GM19035 (cell line): Measurements from ENCODE around the gene CHRM5.

Experiments
- ATAC-seq: cut with Tn5 transposase; IDR thresholded peaks from one replicate; pipeline ENCODE4 v1.9.1; 2021; ENCODE audit not compliant: unreplicated experiment

The CHRM5 gene

DNA sequence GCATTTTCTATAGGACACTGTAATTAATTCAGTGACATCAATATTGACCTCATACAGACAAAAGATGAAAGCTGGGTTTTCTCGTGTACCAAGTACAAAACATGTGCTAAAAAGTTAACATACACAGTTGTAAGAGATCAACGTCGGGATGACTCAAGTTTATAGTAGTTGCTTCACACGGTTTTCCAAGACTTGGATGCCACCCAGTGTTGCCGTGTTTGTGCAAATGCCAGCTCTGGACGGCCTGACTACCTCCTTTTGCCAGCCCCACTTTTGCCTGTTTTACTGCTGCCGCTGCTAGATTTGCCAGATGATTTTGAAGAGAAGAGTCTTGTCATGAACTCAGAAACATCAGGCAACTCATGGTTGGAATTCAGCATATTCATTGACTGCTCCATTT lies 115.8 kb downstream of the CHRM5 start:
- no peak for ATAC-seq

DNA sequence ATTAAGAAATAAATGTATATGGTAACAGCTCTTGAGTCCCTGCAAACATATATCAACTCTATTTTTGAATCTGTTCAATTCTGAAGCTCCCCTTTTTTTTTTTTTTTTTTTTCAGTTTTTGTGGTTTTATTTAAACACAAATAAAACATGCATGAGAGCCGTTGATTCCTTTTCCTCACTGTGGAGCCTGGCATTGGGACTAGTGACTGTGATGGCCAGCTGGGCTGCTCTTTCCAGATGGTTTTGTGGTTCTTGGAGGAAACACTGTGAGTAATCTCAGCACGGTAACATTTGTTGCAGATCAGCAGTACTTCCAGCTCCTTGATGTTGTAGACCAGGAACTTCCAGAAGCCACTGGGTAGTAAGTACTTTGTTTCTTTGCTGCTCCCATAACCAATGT lies 117.4 kb downstream of the CHRM5 start:
- ATAC-seq = no peak

DNA sequence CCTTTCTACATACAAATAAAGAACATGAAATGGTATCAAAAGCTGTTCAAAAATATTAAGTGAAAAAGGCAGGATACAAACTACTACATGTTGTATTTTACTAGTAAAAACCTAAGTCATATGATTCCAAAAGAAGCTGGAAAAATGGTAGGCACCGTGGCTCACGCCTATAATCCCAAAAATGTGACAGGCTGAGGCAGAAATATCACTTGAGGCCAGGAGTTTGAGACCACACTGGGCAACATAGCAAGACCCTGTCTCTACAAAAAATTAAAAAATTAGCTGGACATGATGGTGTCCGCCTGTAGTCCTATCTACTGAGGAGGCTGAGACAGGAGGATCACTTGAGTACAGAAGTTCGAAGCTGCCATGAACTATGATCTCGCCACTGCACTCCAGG lies 131.6 kb downstream of the CHRM5 start:
- no peak for ATAC-seq

DNA sequence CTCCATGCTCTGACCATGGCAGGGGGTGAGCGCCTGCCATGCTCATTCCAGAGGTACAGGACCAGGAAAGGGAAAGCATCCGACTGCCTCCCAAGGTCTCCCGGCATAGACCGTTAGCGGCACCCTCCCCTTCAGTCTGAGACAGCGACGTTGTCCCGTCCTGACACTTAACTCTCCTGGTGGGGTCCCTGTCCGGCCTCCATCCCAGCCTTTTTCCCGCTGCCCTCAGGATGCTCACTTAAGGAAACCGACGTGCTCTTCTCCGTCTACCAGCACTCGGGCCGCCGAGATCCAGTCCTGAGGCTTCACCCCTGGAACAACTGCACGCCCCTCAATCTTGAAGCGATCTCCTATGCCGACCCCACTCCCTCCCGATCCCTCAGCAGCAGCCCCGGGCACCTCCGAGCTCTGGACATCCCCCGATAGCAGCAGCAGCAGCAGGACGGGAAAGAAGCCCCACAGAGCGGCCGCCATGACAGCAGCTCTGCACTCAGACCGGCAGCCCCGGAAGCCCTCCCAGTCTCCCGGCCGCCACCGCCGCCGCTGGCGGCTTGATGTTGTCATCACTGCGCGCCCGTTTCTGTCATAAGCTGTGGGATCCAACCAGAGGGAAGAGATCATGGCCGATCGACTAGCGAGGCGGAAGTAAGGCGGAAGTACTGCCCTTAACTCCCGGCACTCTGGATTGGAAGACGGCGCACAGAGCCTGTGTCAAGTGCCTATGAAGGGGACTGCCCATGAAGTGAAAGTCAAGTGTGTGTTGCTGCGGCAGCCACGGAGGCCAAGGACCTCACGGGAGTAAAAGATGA lies 133.3 kb downstream of the CHRM5 start, which contains the start of the genes EMC7 and PGBD4:
TSS of gene EMC7 (minus strand) at position 497 of the 809 bp plus-strand sequence. CDS start at position 474, 23 bp downstream.
TSS of gene PGBD4 (plus strand) at position 718 of the 809 bp plus-strand sequence. CDS start 449 bp downstream, outside the sequence.
- peak; percentile 97 for ATAC-seq

DNA sequence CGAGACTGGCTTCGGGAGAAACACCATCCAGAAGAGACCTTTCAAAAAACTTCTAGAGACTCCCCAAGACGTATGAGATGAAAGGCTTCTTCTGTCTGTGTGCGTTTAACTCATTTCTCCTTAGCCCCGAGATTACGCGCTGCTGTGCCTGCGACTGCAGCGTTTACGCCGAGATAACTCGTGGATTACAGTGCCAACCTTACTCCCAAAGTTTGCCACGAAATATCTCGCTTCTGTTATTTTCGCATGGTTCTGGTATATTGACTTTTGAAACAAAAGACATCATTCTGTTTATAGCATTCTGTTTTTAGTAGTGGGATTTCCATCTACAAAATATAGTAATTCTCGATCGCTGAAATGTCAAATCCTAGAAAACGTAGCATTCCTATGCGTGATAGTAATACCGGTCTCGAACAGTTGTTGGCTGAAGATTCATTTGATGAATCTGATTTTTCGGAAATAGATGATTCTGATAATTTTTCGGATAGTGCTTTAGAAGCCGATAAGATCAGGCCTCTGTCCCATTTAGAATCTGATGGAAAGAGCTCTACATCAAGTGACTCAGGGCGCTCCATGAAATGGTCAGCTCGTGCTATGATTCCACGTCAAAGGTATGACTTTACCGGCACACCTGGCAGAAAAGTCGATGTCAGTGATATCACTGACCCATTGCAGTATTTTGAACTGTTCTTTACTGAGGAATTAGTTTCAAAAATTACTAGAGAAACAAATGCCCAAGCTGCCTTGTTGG lies 134.1 kb downstream of the CHRM5 start:
- ATAC-seq = no peak

DNA sequence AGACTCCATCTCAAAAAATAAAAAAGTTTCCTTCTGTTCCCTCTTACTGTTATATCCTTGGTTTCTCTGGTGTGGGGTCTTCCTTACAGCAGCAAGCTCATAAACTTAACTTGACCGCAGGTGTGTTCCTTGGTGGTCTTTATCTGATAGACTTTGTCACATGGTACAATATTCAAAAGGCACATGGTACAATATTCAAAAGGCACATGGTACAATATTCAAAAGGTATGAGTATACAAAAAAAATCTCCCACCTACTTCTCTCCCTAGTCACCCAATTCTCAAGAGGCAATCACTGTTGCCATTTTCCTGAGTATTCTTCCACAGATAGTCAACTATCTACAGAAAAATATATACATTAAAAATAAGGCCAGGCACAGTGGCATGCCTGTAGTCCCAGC lies 138.1 kb downstream of the CHRM5 start:
- no peak for ATAC-seq

DNA sequence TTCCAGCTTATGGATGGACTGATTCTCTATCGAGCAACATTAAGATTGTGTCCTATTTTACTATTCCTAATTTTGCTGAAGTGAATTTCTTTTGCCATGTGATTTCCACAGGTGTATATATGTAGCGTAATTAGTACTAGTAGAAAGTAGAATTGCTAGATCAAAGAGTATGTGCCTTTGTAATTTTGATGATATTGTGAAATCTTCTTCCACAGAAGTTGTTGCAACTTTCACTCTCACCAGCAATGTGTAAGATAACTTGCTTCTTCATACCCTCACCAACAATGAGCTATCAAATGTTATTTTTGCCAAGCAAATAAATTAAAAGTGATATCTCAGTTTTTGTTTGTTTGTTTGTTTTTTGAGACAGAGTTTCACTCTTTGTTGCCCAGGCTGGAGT lies 139.0 kb downstream of the CHRM5 start:
- no peak for ATAC-seq

DNA sequence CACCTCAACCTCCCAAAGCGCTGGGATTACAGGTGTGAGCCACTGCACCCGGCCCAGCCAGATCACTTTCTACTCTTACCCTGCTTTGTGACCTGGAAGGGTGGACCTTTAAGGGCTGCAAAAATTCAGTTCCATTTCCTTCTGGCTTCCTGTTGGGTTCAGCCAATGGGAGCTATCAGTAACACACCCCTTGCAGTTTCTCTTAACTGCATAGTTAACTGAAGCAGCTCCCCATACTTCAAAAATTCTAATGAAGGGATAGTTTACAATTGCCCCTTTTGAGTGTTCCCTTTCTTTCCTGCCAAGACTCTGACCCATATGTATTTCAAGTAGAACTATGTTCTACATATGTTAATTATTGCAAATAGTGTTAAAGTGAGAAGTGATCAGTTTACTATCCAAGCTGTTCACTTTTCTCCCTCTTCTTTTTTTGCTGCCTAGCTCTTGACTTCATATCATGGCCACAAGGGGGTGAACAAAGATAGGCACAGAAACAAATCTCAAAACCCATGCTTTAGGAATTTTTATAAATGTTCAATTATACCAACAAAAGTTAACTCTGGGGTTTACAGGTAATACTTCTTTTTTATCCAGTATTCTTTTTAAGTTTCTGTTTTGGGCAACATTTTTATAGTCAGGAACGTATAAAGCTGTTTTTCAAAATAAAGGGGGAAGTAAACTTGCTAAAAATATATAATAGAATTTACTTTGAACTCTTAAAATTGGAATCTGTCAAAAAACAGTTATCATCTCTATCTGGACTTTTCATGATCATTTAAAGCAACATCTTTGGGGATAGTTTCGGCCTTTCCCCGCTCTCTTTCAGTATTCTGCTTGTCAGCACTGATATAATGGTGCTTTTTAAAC lies 141.7 kb downstream of the CHRM5 start:
- no peak for ATAC-seq

DNA sequence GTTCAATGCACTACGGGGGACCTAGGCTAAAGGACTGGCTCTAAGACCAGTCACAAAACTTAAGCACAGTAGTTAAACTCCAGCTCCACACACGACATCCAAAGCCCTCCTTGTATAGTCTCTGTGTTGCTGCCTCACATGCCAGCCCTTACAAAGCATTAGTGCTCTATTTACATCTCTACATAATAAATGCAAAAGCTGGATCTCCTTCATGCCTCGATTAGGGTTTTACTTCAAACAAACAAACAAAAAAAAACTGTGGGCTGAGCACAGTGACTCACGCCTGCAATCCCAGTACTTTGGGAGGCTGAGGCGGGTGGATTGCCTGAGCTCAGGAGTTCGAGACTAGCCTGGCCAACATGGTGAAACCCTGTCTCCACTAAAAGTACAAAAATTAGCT lies 143.2 kb downstream of the CHRM5 start:
- no peak for ATAC-seq

DNA sequence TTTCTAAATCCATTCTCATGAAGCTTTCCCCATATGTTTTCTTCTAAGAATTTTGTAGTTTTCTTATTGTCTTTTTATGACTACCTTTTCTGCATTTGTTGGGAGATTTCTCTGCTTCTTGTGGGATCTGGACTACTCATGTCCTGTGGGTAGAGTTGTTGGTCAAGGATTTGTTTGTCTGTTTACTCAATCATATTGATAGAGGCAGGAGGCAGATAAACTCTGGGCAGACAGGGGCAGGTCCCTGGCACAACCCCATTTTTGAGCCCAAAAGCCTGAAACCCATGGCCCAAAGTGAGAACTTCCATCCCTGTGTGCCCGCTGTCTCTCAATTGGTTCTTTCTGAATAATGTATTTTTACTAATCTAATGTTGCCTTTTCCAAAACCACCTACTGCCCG lies 145.9 kb downstream of the CHRM5 start:
- ATAC-seq = no peak

DNA sequence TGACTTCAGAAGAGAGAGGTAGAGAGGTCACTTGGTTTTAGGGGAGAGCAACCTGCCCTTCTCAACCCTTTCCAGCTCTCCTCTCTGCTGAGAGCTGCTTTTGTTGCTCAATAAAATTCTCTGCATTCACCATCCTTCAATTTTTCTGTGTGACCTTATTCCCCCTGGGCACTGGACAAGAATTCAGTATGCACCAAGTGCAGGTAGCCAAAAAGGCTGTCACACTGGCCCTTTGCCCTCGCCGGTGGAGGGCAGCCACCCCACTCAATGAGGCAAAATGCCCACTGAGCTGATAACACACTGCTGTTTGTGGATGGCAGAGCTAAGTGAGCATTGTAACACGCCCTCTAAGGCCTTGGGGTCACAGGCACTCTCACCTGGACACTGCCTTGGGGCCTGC lies 146.4 kb downstream of the CHRM5 start:
- ATAC-seq = no peak

DNA sequence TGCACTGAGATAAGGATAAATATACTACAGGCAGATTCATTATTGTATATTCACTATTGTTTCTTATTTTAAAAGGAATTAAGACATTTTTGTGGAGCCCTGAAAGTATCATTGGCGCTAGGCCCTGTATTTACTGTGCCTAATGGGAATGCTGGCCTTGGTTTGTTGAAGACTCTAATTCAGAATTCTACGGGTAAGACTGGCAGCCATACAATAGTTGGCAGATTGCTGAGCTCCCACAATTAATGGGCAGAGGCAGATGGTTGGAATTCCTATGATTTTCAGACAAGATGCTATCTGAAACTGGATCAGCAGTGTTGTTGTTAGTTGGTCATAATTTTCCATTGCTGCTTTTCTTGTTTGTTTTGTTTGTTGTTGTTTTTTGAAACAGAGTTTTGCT lies 148.3 kb downstream of the CHRM5 start:
- ATAC-seq = no peak
